Activated CD8-positive, alpha-beta memory T cell treated with anti-CD3 and anti-CD28 coated beads, Interleukin-2, amount 50 U/mL, for 48 hours (primary cell): ENCODE data around the gene NHERF1.

ENCODE experiments used
- DNase-seq: peaks from one replicate; pipeline ENCODE4 v3.0.0-alpha.2; 2020

The NHERF1 gene

GRCh38 chr17:74750327-74751069 lies 2.1 kb downstream of the NHERF1 start:
- no peak for DNase-seq

- no peak for DNase-seq
Measured at GRCh38 chr17:74752415-74752814, 4.0 kb downstream of the NHERF1 start.

GRCh38 chr17:74752822-74753401 lies 4.5 kb downstream of the NHERF1 start:
- DNase-seq = no peak

GRCh38 chr17:74754832-74755231 lies 6.4 kb downstream of the NHERF1 start:
- DNase-seq = no peak

- DNase-seq = no peak
Measured at GRCh38 chr17:74755533-74755932, 7.1 kb downstream of the NHERF1 start.

GRCh38 chr17:74756891-74757290 lies 8.5 kb downstream of the NHERF1 start:
- DNase-seq = no peak

DNA sequence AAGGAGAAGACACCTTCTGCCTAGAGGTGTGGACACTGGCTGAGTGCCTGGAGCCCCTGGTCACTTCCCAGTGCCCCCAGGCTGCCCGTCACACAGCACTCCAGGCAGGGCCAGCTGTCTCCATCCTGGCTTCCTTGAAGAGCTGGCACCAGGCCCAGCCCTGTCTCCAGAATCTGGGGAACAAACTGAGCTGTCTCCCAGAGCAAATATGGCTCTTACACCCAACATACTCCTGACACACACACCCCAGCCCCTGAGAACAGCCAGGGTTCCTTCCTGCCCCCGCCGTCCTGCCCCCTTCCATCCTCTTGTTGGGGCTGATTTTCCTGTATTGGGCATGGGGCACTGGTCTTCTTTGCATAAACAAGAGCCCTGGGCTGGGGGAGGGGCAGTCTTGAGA lies 9.1 kb downstream of the NHERF1 start:
- DNase-seq = no peak

DNA sequence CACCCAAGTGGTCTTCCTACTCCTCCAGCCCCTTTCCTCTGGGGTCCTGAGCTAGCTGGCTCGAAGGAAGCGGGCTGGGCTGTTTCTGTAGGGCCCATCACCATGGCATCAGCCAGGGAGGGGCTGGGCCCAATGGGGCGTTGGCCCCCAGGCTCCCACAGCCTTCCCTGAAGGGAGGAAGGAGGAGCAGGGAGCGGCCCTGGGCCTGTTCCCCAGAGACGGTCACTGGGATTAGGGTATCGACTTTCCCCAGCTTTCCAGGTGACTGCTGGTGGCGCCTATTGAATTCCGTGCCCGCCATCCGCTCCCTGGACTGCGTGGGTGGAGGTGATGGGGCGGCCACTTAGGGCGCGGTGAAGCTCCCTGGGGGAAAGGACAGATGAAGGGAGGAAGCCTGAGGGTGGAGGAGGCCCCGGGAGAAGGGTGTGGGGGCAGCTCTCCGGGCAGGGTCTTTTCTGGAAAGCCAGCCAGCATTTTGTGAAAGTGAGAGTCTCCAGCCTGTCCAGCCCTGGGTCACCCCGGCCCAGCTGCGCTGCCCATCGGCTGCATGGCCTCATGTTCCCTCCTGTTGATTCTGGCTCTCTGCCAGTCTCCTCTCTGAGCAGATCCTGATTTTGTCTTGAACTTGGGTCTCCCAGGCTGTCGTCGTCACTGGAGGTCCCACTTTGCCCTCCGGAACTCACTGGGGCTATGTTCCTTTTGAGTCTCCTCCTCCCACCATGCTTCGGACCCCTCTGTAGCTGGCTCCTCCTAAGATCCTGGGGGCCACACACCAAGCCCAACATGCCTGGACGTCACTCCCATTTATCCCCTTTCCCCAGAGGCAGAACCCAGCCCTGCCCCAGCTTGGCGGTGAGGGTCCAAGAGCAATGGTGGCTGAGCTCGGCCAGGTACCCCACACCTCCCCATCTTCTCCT lies 9.8 kb downstream of the NHERF1 start:
- DNase-seq = no peak

DNA sequence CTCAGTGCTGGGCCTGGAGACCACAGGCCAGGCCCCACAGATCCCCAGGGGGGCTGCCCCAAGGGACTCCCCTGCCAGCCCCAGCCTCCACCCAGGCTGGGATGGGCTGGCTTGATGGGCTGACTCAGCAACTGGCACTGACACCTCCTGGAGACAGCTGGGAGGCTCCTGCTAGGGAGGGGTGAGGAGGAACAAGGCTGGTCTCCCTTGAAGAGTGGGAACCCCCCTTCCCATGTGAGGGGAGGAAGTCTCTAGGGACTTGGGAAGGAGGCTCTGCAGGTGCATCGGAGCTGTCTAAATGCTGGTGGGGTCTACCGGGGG lies 10.4 kb downstream of the NHERF1 start:
- DNase-seq = no peak

DNA sequence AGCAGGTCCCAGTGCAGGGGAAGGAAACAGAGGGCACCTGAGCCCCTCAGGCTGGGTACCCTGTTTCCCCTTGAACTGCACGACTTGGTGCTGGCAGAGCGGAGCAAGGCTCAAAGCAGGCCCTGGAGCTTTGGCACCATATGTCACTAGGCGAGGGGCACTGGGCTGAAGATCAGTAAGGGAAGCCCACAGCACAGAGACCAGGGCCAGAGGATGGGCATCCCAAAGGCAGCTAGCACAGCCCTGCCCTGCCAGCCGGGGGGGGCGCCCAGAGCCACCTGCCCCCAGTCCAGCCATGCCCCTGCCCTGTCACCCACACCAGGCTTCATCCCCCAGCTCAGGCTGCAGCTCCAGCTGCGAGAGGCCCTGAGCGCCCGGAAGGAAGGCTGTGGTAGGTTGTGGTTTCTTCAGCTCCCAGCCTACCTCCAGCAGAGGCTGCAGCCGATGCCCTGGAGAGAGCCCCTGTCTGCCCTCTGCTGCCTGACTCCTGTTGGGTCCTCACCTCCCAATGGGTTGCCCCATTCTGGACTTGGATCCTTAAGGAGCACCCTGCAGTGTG lies 10.9 kb downstream of the NHERF1 start:
- peak; percentile 72 for DNase-seq

DNA sequence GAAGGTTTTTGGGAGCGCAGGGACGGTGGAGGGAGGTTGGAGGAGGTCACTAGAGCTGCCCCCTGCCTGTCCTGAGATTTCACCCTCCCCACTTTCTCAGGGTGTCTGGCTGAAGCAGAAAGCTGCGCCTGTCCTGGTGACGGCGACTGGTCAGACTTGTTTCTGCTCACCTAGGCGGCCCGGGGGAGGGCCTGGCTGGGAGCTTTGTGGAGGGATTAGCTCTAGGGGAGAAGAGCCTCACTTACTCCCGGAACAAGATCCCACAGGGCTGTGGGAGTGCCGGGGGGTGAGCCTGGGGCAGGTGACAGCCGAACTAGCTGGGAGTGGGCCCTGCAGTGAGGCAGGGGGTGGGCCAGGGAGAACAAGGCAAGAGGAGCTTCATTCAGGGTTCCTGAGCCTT lies 11.5 kb downstream of the NHERF1 start:
- no peak for DNase-seq

- DNase-seq = no peak
Measured at GRCh38 chr17:74760404-74761105, 12.1 kb downstream of the NHERF1 start.

- no peak for DNase-seq
Measured at GRCh38 chr17:74761419-74761818, 13.0 kb downstream of the NHERF1 start.

DNA sequence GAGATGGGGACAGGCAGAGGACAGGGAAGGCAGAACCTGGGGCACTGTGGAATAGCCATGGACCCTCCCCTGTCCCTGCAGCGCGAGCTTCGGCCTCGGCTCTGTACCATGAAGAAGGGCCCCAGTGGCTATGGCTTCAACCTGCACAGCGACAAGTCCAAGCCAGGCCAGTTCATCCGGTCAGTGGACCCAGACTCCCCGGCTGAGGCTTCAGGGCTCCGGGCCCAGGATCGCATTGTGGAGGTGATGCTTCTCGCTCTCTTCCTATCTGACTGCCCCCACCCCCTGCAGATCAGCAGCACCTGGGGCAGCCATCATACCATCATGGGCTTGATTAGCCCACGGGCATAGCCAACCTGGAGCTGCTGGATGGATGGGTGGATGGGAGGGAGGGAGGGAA lies 13.5 kb downstream of the NHERF1 start:
- no peak for DNase-seq

DNA sequence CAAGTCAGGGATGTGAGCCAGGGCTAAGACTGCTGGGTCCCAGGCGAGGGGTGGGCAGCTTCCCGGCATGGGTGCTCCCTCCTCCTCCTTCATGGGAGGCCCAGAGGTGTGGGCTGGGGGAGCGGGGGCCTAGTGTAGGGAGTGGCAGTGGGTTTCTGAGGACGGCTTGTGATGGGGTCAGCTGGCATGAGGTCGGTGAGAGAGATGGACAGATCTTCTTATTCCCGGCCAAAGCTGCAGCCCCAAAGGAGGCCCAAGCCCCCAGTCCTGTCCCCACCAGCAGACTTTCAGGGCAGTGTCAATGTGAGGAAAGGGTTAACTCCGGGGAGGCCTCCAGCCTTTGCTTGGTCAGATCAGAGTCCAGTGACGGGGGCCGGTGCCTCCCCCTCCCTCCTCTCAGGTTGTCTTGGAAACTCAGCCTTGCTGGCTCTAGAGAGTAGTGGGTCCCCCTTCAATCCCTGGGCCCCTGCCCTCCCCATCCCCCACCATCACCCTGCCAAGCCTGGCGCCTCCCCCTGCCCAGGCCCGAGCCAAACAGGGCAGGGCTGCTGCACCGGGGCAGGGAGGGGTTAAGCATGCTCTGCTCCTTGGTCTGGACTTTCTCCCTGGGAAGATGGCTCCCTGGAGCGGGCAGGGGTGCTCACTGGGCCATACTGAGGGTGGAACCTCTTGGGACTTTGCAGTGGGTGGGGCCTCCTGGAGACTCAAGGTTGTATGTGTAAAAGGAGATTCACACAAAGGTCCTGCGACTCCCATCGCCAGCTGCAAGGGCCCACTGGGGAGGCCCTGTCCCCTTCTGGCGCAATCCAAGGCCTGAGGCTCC lies 15.3 kb downstream of the NHERF1 start:
- DNase-seq = no peak

GRCh38 chr17:74764751-74765286 lies 16.4 kb downstream of the NHERF1 start:
- DNase-seq = no peak

GRCh38 chr17:74766413-74766812 lies 18.0 kb downstream of the NHERF1 start:
- no peak for DNase-seq

- DNase-seq = no peak
Measured at GRCh38 chr17:74767111-74767516, 18.7 kb downstream of the NHERF1 start.

GRCh38 chr17:74768069-74768762 lies 19.8 kb downstream of the NHERF1 start:
- no peak for DNase-seq

- no peak for DNase-seq
Measured at GRCh38 chr17:74768763-74769114, 20.3 kb downstream of the NHERF1 start.

DNA sequence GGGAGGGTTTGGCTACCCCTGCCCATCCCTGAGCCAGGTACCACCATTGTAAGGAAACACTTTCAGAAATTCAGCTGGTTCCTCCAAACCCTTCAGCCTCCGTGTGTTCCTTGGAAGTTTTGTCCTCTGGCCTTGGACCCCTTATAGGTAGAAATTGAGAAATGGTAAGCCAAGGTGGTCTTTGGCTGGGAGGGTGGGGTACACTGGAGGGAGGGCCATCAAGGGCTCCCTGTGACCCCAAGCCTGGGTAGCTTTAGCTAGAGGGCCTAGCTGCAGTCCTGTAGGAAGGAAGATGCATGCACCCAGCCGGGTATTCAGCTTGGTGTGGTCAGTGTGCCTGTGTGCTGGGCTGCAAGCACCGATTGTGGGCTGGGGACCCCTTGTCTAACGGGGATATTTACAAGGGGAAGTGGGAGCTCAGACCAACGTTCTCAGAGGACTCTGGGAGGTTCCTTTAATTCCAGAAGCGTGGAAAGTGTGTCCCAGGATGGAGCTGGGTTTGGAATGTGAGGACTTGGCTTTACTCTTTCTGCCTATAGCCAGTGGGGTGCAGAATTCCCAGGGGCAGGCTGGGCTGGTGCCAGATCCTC lies 20.9 kb downstream of the NHERF1 start:
- DNase-seq = no peak
